DMS153 (cell line): ENCODE results near the gene RSF1.

ENCODE experiments used
- DNase-seq: peaks from one replicate; lab custom pipeline; 2025; lab: John Stamatoyannopoulos, UW

Gene RSF1

GRCh38 chr11:77748266-77748665 is 72.3 kb downstream of the RSF1 start:
- no peak for DNase-seq

- no peak for DNase-seq
Measured at GRCh38 chr11:77747381-77747969, 73.0 kb downstream of the RSF1 start.

- DNase-seq: no peak
Measured at GRCh38 chr11:77736473-77736872, 84.0 kb downstream of the RSF1 start.

GRCh38 chr11:77734890-77735289 is 85.6 kb downstream of the RSF1 start:
- DNase-seq: no peak

GRCh38 chr11:77732143-77732542 is 88.4 kb downstream of the RSF1 start:
- DNase-seq: no peak

DNA sequence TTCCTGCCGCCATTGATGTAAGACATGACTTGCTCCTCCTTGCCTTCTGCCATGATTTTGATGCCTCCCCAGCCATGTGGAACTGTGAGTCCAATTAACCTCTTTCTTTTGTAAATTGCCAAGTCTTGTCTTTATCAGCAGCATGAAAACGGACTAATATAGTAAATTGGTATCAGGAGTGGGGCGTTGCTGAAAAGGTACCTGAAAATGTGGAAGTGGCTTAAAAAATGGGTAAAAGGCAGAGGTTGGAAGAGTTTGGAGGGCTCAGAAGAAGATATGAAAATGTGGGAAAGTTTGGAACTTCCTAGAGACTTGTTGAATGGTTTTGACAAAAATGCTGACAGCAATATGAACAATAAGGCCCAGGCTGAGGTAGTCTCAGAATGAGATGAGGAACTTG is 89.7 kb downstream of the RSF1 start:
- no peak for DNase-seq

- no peak for DNase-seq
Measured at GRCh38 chr11:77729063-77729462, 91.5 kb downstream of the RSF1 start.

GRCh38 chr11:77728203-77728786 is 92.2 kb downstream of the RSF1 start:
- DNase-seq: no peak

DNA sequence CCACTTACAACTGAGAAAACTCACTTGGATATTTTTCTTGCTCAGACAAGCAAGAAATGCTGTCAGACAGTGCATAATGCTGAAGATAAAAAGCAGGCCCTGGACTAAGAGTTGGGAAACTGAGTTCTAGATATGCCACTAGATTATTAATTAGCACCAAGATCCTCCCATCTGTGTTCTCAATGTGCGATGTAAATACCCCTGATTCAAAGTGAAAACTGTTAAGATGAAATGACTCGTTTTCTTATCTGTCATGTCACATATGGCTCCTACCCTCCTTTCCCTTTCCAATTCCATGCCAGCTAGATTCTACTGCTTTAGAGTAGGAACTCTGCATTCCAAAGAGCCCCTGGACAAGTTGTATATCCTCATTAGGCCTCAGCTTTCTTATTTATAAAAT is 94.0 kb downstream of the RSF1 start:
- no peak for DNase-seq

- no peak for DNase-seq
Measured at GRCh38 chr11:77725433-77725832, 95.1 kb downstream of the RSF1 start.

GRCh38 chr11:77724636-77725035 is 95.9 kb downstream of the RSF1 start:
- no peak for DNase-seq

DNA sequence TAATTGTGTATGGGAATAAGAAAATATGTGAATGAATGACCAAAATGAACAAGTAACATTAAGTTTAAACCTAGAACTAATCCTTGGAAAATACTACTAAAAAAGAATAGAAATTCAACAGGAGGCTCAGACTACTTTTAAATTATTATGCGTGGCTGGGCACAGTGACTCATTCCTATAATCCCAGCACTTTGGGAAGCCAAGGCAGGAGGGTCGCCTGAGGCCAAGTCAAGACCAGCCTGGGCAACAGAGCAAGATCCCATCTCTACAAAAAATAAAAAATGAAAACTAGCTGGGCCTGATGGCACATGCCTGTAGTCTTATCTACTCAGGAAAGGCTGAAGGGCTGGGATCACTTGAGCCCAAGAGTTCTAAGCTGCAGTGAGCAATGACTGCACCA is 97.5 kb downstream of the RSF1 start:
- DNase-seq: no peak

GRCh38 chr11:77710358-77710757 is 110.2 kb downstream of the RSF1 start:
- DNase-seq: no peak

- DNase-seq: no peak
Measured at GRCh38 chr11:77705876-77706579, 114.5 kb downstream of the RSF1 start.

GRCh38 chr11:77705195-77705875 is 115.2 kb downstream of the RSF1 start:
- DNase-seq: no peak

DNA sequence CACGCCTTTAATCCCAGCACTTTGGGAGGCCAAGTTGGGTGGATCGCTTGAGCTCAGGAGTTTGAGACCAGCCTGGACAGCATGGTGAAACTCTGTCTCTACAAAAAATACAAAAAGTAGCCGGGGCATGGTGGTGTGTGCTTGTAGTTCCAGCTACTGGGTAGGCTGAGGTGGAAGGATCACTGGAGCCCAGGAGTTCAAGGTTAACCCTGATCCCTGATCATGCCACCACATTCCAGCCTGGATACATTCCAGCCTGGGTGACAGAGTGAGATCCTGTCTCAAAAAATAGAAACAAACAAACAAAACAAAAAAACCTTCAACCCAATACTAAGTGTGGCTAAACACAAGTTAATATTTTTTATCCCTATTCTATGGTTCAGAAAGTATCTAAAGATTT is 116.5 kb downstream of the RSF1 start:
- no peak for DNase-seq

DNA sequence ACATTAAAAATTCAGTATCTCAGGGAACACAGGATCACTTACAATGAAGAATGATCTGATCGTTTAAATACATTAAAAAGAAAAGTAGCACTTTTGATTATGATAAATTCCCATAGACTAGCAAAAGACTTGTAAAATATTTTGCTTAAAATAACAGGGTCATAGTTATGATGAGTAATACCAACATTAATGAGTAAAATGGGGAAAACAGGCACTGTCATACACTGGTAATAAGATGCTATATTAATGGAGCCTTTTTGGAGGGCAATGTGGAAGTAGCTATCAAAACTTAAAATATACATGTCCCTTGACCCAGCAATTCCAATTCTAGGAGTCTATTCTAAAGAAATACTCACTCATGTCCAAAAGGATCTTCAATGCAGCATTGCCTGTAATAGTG is 121.1 kb downstream of the RSF1 start:
- no peak for DNase-seq

DNA sequence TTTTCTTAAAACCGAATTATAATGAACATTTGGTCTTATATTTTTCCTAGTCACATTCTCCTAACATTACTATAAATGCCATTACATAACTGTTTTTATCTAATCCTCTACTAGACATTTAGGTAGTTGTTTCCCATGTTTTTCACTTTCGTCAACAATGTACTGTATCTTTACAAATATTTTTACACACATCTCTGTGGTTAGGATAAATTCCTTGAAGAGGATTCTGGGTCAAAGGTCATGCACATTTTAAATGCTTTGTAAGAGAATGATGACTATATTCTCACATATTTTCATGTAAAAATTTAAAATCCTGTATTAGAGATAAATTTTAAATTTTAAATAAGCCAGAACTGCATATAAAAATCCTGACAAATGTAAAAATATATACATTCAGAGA is 121.6 kb downstream of the RSF1 start:
- no peak for DNase-seq

DNA sequence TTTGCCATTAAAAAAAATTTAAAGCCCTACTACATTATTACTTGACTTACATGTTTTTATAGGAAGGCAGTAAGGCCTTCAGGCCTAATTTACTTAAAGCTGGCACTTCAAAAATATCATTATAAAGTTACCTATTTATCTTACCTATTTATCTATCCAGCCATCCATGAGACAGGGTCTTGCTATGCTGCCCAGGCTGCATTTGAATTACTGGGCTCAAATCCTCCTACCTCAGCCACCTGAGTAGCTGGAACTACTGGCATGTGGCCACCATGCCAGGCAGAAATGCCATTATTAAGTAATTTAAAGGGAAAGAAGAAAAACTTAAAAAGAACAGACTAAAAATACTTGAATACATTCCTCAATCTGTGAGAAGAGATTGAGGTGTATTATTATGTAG is 122.7 kb downstream of the RSF1 start:
- no peak for DNase-seq

DNA sequence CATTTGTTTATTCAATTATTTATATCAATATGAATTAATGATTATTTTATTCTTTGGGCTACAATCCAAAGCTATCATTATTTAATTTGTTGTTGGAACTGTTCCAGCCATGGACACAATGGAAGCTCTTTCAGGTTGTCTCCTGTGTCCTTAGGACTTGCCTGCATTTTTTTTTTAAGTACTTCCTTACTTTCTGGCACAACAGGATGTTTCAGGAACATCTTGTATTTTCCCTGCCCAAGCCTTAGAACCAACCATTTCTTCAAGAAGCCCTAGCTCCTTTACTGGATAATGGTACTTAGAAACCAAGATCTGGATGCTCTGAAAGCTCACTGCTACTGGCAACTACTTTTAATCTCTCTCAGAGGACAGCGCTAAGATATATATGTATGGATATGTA is 125.1 kb downstream of the RSF1 start:
- DNase-seq: no peak

DNA sequence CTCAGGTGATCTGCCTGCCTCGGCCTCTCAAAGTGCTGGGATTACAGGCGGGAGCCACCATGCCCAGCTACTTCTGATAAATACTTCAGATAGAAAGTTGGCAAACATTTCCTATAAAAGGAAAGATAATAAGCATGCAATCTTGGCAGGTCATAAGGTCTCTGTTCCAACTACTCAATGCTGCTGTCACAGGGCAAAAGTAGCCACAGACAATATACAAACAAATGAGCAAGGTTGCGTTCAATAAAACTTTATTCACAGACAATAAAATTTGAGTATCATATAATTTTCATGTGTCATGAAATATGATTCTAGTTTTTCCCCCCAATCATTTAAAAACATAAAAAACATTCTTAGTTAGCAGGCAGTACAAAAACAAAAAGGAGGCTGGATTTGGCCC is 129.9 kb downstream of the RSF1 start:
- no peak for DNase-seq

GRCh38 chr11:77687088-77687487 is 133.4 kb downstream of the RSF1 start:
- no peak for DNase-seq

DNA sequence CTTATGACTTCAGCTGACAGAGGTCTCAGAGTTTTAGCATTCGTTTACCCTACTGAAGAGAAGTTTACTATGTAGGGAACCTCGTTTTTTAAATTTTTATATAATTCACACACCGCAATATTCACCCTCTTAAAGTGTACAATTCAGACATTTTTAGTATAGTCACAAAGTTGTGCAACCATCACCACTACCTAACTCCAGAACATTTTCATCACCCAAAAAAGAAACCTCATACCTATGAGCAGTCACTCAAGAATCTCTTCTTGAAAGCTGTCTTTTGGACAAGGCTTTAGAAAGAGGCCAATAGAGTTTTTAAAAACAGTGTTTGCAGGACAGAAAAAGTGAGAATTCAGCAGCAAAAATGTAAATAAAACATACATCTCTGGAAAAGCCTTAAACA is 143.4 kb downstream of the RSF1 start:
- no peak for DNase-seq
